Suprapubic skin (tissue), 3 donors: Measurements from ENCODE around the gene CEP295NL.

Experiments
- EP300 ChIP-seq: sonication (generic); formaldehyde crosslinking; IDR thresholded peaks from one replicate; pipeline ENCODE4 v1.6.1; 2017; ENCODE audit warnings: antibody characterized with exemption
- POLR2A ChIP-seq, 2 donors: fragments of 450-650 bp; IDR thresholded peaks; one replicate each; pipeline ENCODE4 v1.6.1; 2017; ENCODE audit warnings: antibody characterized with exemption in 2 of 2, mild to moderate bottlenecking in 2 of 2, moderate library complexity in 2 of 2
- TF ChIP-seq, protein P1 (sequence below), 2 donors: fragments of 200-600 bp in 1 of 2; fragments of 450-650 bp in 1 of 2; sonication (generic) in 1 of 2; IDR thresholded peaks; one replicate each; pipeline ENCODE4 v1.5.1; 2016 to 2019; ENCODE audit warnings: antibody characterized with exemption in 2 of 2, mild to moderate bottlenecking in 1 of 2, moderate library complexity in 1 of 2

DNA sequence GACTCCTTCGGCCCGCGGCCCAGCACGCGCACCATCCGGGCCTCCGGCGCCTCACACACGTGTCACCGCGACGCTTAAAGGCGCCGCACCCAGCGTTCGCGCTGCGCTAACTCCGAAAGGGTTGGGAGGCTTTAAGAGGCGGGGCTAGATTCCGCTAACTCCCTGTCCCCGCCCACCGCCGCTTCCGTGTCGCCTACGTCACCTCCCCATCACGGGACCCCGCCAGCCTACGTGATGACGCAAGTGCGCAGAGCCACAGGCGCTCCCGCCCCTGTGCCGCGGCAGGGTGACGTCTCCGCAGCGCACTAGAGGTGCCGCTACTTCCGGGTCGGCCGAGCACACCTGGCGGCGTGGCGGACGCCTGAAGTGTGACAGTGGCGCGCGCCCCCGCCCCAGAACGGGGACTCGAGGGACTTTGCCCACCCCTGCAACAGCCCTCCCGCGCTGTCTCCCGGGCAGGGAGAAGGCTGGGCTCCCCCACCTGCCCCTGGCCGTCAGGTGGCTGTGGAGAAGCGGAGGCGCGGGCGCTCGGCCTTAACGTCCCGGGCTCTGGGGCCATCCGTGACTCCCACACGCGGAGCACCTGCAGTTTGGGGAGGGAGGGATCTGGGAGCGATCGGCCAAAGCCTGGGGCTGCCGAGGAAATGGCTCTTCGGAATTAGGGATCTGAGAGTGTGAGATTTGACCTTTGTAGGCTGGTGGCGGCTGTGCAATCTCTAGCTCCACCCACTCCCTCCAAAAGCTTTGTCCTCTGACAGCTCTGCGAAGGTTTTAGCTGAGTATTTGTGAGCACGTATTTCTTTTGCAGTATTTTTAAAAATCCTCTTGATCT is 62.0 kb downstream of the CEP295NL start, which contains the start of gene USP36:
- TF ChIP-seq, protein P1, sequence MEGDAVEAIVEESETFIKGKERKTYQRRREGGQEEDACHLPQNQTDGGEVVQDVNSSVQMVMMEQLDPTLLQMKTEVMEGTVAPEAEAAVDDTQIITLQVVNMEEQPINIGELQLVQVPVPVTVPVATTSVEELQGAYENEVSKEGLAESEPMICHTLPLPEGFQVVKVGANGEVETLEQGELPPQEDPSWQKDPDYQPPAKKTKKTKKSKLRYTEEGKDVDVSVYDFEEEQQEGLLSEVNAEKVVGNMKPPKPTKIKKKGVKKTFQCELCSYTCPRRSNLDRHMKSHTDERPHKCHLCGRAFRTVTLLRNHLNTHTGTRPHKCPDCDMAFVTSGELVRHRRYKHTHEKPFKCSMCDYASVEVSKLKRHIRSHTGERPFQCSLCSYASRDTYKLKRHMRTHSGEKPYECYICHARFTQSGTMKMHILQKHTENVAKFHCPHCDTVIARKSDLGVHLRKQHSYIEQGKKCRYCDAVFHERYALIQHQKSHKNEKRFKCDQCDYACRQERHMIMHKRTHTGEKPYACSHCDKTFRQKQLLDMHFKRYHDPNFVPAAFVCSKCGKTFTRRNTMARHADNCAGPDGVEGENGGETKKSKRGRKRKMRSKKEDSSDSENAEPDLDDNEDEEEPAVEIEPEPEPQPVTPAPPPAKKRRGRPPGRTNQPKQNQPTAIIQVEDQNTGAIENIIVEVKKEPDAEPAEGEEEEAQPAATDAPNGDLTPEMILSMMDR (IDR thresholded peaks at IDR 0.05) = peak in 1 of 2 donors; percentile 9
- TF ChIP-seq EP300 = peak; percentile 96
- peak; percentile 72 to 85 for TF ChIP-seq POLR2A (IDR thresholded peaks at IDR 0.05)
